Choroid plexus epithelial cell (primary cell): Measurements from ENCODE around the gene JAKMIP2.

ENCODE experiments used
- DNase-seq: peaks from one replicate; pipeline ENCODE4 v3.0.0-alpha.2; 2010; ENCODE audit warnings: low read depth
- H3K4me3 ChIP-seq: 2 replicates; pipeline ENCODE4 v1.5.1; 2011; ENCODE audit warnings: low read depth, mild to moderate bottlenecking, control low read depth, low read length, moderate library complexity
- CTCF ChIP-seq: conservative IDR thresholded peaks from 2 replicates; pipeline ENCODE4 v1.5.1; 2011; ENCODE audit warnings: low read depth, mild to moderate bottlenecking, control low read depth, inconsistent platforms, low read length, moderate library complexity

JAKMIP2 gene

DNA sequence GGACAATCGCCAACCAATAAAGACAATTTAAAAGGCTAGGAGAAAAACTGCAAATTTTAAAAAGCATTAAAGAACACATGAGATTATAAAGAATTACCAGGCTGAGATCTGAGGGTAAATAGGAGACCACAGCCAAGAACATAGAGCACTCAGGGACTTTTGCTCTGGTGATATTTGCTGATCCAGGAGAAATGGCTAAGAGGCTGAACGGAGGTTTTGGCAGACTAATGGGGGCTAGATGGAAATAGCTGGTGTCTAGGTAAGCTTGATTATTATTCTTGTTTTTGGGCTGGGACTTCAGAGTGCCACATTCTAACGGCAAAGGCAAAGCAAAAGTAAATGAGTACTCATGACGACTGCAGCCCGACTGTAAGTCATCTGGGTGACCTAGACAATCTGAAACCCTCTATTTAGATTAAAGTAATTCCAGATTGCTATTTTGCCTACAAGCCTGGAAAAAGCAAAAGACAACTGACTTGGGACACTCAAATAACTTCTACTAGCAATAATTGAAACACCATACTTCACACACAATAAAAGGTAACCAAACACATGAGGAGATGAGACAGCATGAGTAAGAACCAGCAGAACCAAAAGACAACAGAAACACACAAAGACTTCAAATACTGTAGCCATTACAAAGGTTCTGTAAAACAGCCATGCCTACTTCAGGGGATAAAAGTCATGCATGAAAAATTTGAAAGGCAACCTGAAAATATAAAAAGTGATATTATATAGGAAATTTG lies 68.8 kb downstream of the JAKMIP2 start:
- no peak for TF ChIP-seq CTCF
- no peak overlapping the region for H3K4me3 ChIP-seq
- DNase-seq = no peak

- DNase-seq = no peak
- no peak overlapping the region for H3K4me3 ChIP-seq
- TF ChIP-seq CTCF = no peak
Observed at GRCh38 chr5:147712598-147712997, 69.9 kb downstream of the JAKMIP2 start.

DNA sequence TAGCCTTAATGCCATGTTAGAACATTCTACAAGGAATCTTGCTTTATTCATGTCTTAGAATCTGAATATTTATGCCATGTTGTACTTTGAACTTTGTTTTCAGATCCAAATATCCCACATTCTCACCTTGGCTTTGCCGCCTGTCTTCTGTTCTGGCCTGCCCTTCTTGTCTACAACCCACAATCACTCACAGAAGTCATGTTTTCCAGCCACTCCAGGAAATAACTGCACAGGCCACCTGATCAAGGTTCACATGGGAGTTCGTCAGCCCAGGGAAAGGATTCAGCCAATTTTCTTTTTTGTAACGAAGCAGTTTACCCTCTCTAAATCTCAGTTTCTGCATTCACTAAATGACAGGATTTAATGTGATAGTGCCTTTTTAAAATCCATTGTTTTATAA lies 70.5 kb downstream of the JAKMIP2 start:
- no peak overlapping the region for H3K4me3 ChIP-seq
- no peak for DNase-seq
- TF ChIP-seq CTCF = no peak

DNA sequence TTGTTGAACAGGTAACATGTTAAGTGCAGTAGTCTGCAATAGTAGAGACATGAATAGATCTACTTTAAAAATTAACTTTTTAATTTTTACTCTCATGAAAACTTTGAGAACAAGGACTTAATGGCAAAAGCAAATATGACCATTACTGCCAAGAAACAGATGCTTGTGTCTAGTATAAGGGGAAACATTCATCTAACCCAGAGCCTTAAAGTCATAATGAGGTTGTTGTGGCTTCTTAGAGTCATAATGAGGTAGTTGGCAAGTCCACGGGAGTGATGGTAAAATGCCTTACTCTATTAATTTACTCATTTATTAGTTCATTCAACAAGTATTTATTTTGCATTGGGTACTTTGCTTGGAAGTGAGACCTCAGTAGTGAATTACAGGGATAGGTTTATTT lies 71.5 kb downstream of the JAKMIP2 start:
- no peak for DNase-seq
- no peak overlapping the region for H3K4me3 ChIP-seq
- no peak for TF ChIP-seq CTCF

DNA sequence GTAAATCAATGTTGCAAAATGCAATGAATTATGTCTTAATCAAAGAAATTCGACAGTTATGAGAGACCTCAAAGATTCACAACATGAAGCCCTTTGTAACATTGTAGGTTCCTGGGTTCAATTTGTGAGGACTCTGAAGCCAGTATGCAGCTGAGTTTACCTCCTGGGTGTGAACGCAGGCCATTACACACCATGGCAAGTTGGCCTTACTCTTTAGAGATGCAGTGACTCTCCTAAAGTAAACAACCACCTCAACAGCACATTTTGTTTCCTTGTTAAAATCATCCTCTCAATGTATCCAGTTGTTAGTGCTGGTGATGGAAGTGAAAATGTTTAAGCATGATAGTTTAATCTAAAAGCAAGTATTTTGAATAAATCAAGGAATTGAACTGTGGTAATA lies 73.8 kb downstream of the JAKMIP2 start:
- no peak for TF ChIP-seq CTCF
- H3K4me3 ChIP-seq = no peak overlapping the region
- no peak for DNase-seq

- no peak overlapping the region for H3K4me3 ChIP-seq
Observed at GRCh38 chr5:147704544-147704943, 78.0 kb downstream of the JAKMIP2 start.

More at GRCh38 chr5:147704544-147704943, 78.0 kb downstream of the JAKMIP2 start:
- no peak for DNase-seq
- TF ChIP-seq CTCF = no peak
